Gastroesophageal sphincter (tissue), 4 donors: ENCODE data around the gene RUNX2. TPM values are rescaled to one million over a fixed set of nuclear protein-coding genes. Genes with fewer than 3 reads are reported as not detected.

ENCODE experiments used
- ATAC-seq: fragments of 150-250 bp; one replicate; pipeline ENCODE4 v1.9.1; 2016; ENCODE audit warnings: mild to moderate bottlenecking, moderate library complexity
- H3K27ac ChIP-seq, 4 donors: fragments of 200-600 bp; sonication (generic) in 3 of 4; 1 replicate in 3 of 4; 2 replicates in 1 of 4; pipeline ENCODE4 v1.5.1; 2016 to 2019
- H3K27me3 ChIP-seq: fragments of 200-600 bp; sonication (generic); one replicate; pipeline ENCODE4 v1.5.1; 2019
- H3K36me3 ChIP-seq, 2 donors: fragments of 200-600 bp; sonication (generic); one replicate each; pipeline ENCODE4 v1.5.1; 2019; ENCODE audit warnings: control low read depth in 1 of 2
- H3K4me1 ChIP-seq, 3 donors: fragments of 200-600 bp; sonication (generic); 1 replicate in 2 of 3; 2 replicates in 1 of 3; pipeline ENCODE4 v1.5.1; 2016 to 2019; ENCODE audit warnings: control low read depth in 2 of 3
- H3K4me3 ChIP-seq, 2 donors: fragments of 200-600 bp; sonication (generic); one replicate each; pipeline ENCODE4 v1.5.1; 2019; ENCODE audit warnings: mild to moderate bottlenecking in 1 of 2, moderate library complexity in 1 of 2
- H3K9me3 ChIP-seq, 3 donors: fragments of 200-600 bp; sonication (generic); one replicate each; pipeline ENCODE4 v1.5.1; 2017 to 2019; ENCODE audit warnings: control low read depth in 2 of 3
- EP300 ChIP-seq: sonication (generic); formaldehyde crosslinking; IDR thresholded peaks from one replicate; pipeline ENCODE4 v1.6.1; 2017; ENCODE audit warnings: antibody characterized with exemption, mild to moderate bottlenecking
- POLR2A ChIP-seq, 2 donors: fragments of 450-650 bp; IDR thresholded peaks; one replicate each; pipeline ENCODE4 v1.6.1; 2017; ENCODE audit warnings: antibody characterized with exemption in 2 of 2, mild to moderate bottlenecking in 2 of 2, moderate library complexity in 1 of 2
- POLR2AphosphoS5 ChIP-seq: sonication (generic); formaldehyde crosslinking; IDR thresholded peaks from one replicate; pipeline ENCODE4 v1.6.1; 2017; ENCODE audit warnings: antibody characterized with exemption
- WGBS, 2 donors: methylation state at CpG; one replicate each; pipeline ENCODE4 v1.1.5; 2018; ENCODE audit warnings: low coverage in 1 of 2; 5-methylcytosine and 5-hydroxymethylcytosine counted together
- total RNA-seq, 4 donors: library from RNA; depleted of rRNA; stranded (reverse); fragments of >200 nt; gene quantifications; one replicate each; pipeline ENCODE4 v1.1.0, GENCODE V29; 2016
- TF ChIP-seq, protein P1 (sequence below), 4 experiments: fragments of 200-600 bp in 2 of 4; fragments of 450-650 bp in 2 of 4; sonication (generic) in 1 of 4; IDR thresholded peaks; one replicate each; pipeline ENCODE4 v1.5.1; 2017 to 2019; ENCODE audit warnings: antibody characterized with exemption in 4 of 4, mild to moderate bottlenecking in 2 of 4, moderate library complexity in 2 of 4

RUNX2 gene
- total RNA-seq, 4 donors from 2014 or later, result 0.16 to 0.94 (median 0.65) TPM

DNA sequence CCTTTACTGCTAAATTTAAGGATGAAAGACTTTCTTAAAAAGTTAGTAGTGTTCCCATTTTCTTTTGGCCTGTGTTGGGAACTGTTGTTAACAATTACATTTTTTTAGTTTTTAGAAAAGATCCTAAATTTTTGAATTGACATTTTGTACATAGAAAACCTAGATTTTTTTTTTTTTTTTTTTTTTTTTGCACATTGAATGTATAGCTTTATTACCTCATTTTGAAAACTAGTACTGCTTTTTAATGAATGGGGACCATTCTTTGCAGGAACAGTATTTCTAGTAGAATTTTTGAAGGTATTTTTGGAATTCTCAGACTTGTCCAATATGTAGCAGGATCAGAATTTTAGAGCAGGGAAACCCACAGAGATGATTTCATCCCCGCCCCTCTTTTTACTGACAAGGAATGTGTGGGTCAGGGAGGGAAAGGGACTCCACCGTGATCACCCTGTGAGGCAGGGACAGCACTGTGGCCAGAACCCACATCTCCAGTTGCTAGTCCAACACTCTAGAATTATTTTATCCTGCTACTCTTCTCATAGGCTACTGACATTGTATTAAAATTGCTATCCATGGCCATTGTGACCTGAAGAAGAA, 204.0 kb downstream of the RUNX2 start:
- 86 to 90% methylated on average over 1 to 2 of the region's 2 CpGs for WGBS, 2 donors
- Histone ChIP-seq H3K27ac (no peak overlapping the region), H3K4me1 (no peaks in the 10 kb centered on the region), H3K4me3 (no peak overlapping the region), H3K36me3 (no peaks in the 10 kb centered on the region), H3K27me3 (peaks cover 12% of the 10 kb centered on the region), H3K9me3 (no peaks in the 10 kb centered on the region)
- ATAC-seq, result no peak
- TF ChIP-seq, protein P1, sequence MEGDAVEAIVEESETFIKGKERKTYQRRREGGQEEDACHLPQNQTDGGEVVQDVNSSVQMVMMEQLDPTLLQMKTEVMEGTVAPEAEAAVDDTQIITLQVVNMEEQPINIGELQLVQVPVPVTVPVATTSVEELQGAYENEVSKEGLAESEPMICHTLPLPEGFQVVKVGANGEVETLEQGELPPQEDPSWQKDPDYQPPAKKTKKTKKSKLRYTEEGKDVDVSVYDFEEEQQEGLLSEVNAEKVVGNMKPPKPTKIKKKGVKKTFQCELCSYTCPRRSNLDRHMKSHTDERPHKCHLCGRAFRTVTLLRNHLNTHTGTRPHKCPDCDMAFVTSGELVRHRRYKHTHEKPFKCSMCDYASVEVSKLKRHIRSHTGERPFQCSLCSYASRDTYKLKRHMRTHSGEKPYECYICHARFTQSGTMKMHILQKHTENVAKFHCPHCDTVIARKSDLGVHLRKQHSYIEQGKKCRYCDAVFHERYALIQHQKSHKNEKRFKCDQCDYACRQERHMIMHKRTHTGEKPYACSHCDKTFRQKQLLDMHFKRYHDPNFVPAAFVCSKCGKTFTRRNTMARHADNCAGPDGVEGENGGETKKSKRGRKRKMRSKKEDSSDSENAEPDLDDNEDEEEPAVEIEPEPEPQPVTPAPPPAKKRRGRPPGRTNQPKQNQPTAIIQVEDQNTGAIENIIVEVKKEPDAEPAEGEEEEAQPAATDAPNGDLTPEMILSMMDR (IDR thresholded peaks at IDR 0.05), result no peak
- TF ChIP-seq EP300 (no peak), POLR2A (IDR thresholded peaks at IDR 0.05) (no peak), POLR2AphosphoS5 (no peak)

DNA sequence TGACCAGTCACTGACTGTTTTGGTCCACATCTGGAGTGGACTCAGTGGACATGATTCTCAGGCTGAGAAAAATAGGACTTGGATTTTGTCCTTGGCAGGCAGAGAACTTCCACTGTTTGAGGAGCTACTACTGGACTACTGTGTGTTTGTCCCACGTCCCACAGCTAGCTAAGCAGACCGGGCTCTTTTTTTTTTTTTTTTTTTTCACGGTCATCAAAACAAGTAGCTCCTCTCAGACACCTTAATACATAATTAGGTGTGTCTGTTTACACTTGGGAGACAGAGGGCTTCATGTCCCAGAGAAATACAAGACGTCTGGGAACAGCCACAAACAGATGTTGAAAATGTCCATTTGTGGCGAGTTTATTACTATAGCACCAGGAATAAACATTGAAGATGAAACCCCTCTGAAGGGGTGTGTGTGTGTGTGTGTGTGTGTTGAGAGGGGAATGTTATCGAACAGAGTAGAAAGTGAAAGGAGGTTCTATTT, 204.6 kb downstream of the RUNX2 start:
- Histone ChIP-seq H3K9me3 (no peaks in the 10 kb centered on the region), H3K4me1 (no peaks in the 10 kb centered on the region), H3K4me3 (peak overlapping the region in 1 of 2 donors; percentile 7), H3K27ac (no peak overlapping the region), H3K36me3 (no peaks in the 10 kb centered on the region), H3K27me3 (peaks cover 12% of the 10 kb centered on the region)
- TF ChIP-seq POLR2AphosphoS5 (no peak), EP300 (no peak), POLR2A (IDR thresholded peaks at IDR 0.05) (no peak)
- TF ChIP-seq, protein P1 (IDR thresholded peaks at IDR 0.05), result no peak
- 15 to 16% methylated on average over 5 to 6 of the region's 6 CpGs for WGBS, 2 donors
- no peak for ATAC-seq

DNA sequence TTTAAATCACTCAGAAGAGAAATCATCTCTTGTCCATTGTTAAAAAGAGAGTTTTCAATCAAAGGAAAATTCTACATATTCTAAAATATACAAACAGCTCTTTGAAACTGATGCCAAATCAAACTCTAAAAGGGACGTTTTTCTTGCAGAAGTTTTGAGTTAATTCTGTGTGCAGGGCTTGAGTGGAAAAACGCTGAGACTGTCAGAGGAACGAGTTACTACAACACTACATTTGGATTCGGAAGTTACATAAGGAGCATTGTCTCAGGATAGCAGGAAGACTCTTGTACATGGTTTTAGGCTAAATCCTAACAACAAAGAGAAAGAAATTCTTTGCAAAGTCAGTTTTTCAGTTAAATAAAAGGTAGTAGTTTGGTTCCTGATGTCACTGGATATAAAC, 205.3 kb downstream of the RUNX2 start:
- H3K27ac ChIP-seq, result no peak overlapping the region
- TF ChIP-seq EP300, result no peak
- no peaks in the 10 kb centered on the region for H3K4me1 ChIP-seq
- ATAC-seq, result no peak
- peaks cover 12% of the 10 kb centered on the region for H3K27me3 ChIP-seq
- no peaks in the 10 kb centered on the region for H3K36me3 ChIP-seq
- 7 to 8% methylated on average over 4 of the region's 4 CpGs for WGBS, 2 donors
- no peaks in the 10 kb centered on the region for H3K9me3 ChIP-seq
- peak overlapping the region in 1 of 2 donors; percentile 7 for H3K4me3 ChIP-seq

DNA sequence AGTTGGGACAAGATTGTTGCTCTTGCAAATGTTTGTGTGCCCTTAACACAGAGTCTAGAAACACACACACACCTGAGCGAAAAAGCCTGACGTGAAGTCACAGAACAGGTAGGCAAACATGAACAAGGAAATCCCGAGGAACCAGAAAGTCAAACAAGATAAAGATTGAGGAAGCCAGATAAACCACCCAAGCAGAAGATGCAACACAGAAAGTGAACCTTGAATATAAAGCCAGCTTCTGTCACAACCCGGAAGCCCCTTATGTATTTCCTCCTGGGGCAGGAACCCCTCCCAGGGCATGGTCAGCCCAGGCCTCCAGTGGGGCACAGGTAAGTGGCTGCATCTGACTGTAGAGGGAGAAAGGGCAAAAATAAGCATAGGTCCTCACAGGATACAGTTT, 207.8 kb downstream of the RUNX2 start:
- 83 to 93% methylated on average over 4 of the region's 4 CpGs for WGBS, 2 donors
- Histone ChIP-seq H3K4me1 (no peaks in the 10 kb centered on the region), H3K27me3 (no peaks in the 10 kb centered on the region), H3K9me3 (no peaks in the 10 kb centered on the region), H3K36me3 (no peaks in the 10 kb centered on the region), H3K4me3 (no peak overlapping the region), H3K27ac (no peak overlapping the region)
- TF ChIP-seq, protein P1 (IDR thresholded peaks at IDR 0.05), result no peak
- TF ChIP-seq EP300 (no peak), POLR2A (IDR thresholded peaks at IDR 0.05) (no peak), POLR2AphosphoS5 (no peak)
- ATAC-seq, result no peak

DNA sequence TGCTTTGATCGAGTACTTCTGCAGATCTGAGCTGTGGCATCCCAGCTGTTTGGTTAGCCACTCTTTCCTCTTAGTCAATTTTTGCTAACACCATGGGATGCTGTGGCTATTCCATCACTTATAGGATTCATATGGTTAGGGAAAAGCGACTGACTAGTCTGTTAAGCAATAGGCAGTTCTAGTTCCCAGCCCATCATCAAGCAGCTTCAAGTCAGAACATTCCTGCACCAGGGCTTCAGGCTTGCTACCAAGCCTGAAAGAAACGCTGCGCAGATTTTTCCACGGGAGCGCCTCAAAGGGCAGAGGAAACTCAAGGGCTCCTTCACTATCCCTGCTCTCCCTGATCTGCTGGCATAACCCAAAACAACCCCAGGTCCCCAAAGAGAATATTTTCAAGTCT, 209.4 kb downstream of the RUNX2 start:
- H3K4me1 ChIP-seq, result no peaks in the 10 kb centered on the region
- ATAC-seq, result no peak
- no peaks in the 10 kb centered on the region for H3K9me3 ChIP-seq
- H3K27me3 ChIP-seq, result no peaks in the 10 kb centered on the region
- no peak overlapping the region for H3K4me3 ChIP-seq
- no peak for TF ChIP-seq POLR2A (IDR thresholded peaks at IDR 0.05)
- TF ChIP-seq, protein P1 (IDR thresholded peaks at IDR 0.05), result no peak
- TF ChIP-seq POLR2AphosphoS5, result no peak
- no peak for TF ChIP-seq EP300
- 91 to 97% methylated on average over 5 of the region's 6 CpGs for WGBS, 2 donors
- no peaks in the 10 kb centered on the region for H3K36me3 ChIP-seq
- no peak overlapping the region for H3K27ac ChIP-seq
